ENCODE measurements around the gene RNF208. TPM values are rescaled to one million over a fixed set of nuclear protein-coding genes. Genes with fewer than 3 reads are reported as not detected.
A peak's percentile ranks its signal among the peaks of the same experiment; 100 is the strongest.
"Not testable (repeated sequence)": the region's sequence is repeated elsewhere in the genome, so short reads cannot be mapped to it uniquely, and the experiment has no call there.

Gene RNF208
- total and polyA plus RNA-seq, 5 donors from 2014 or later, result 1.2 TPM; not detected in 4

DNA sequence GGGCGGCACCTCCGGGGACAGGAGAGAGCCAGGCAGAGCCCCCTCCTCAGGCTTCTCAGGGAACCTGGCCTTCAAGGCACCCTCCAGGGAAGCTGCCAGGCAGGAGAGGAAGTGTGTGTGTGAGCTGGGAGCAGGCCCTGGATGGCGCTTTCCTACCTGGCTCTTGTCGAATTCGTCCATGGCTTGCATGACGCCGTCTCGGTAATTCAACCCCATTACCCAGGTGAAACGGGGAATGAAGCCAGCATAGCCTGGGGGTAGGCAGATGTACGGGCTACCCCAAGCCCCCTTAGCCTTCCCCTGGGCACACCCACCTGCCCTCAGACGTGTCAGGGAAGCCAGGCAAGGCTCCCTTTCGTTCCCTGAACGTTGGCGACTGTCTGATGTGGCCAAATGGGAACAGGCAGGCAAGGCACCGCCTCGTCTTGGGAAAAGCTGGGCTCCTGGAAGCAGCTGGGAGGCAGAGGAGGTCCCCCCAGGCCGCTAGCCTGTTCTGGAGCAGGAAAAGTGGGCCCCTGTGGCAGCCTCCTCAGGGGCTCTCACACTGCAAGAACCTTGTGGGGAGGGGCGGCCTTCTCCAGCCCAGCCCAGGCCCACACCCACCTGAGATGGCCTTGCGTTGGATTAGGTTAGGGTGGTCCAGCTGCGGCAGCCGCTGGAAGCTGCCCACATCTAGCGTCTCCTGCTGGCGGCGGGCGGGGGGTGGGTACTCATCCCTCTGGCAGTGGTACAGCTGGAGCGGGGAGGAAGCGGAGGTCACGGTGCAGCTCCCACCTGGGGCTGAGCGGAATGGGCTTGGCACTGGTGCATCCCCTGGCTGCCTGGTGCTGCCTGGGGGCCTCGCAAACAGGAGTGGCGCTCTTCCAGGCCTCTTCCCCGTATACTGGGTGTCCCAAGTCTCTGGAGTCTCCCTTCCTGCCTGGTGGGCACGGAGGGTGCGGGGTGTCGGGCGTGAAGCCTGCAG is 22.7 kb upstream of the RNF208 start:
- Histone ChIP-seq H3K27me3 (ENCODE audit: control insufficient read depth, insufficient read depth, low read length) (no peaks in the 10 kb centered on the region), H3K4me3 (ENCODE audit: low read depth, low read length) (no peak overlapping the region), H3K4me1 (ENCODE audit: control insufficient read depth, insufficient read depth, low read length, poor library complexity, severe bottlenecking) (peaks cover 23% of the 10 kb centered on the region), H3K9me3 (ENCODE audit: control insufficient read depth in 2 of 2, low read length in 2 of 2) (no peaks in the 10 kb centered on the region), H3K36me3 (ENCODE audit: control insufficient read depth, insufficient read depth, low read length) (peaks cover 5% of the 10 kb centered on the region), H3K27ac (ENCODE audit: insufficient read depth, low read length, poor library complexity, severe bottlenecking) (no peak overlapping the region)
- DNase-seq (no peak), ATAC-seq (ENCODE audit: low read depth in 2 of 2) (no peak)
- H3K36me3 Mint-ChIP-seq, result peaks cover 8% of the 10 kb centered on the region
- H3K27me3 Mint-ChIP-seq, result peaks cover 6% of the 10 kb centered on the region
- H3K9me3 Mint-ChIP-seq, result no peaks in the 10 kb centered on the region
- H3K27ac Mint-ChIP-seq, result peak overlapping the region in 1 of 3 donors; percentile 32
- H3K4me1 Mint-ChIP-seq, result peaks cover 0 to 24% (median 13%) of the 10 kb centered on the region in 4 donors
- H3K4me3 Mint-ChIP-seq, result peak overlapping the region in 2 of 4 donors; percentile 15 to 41

DNA sequence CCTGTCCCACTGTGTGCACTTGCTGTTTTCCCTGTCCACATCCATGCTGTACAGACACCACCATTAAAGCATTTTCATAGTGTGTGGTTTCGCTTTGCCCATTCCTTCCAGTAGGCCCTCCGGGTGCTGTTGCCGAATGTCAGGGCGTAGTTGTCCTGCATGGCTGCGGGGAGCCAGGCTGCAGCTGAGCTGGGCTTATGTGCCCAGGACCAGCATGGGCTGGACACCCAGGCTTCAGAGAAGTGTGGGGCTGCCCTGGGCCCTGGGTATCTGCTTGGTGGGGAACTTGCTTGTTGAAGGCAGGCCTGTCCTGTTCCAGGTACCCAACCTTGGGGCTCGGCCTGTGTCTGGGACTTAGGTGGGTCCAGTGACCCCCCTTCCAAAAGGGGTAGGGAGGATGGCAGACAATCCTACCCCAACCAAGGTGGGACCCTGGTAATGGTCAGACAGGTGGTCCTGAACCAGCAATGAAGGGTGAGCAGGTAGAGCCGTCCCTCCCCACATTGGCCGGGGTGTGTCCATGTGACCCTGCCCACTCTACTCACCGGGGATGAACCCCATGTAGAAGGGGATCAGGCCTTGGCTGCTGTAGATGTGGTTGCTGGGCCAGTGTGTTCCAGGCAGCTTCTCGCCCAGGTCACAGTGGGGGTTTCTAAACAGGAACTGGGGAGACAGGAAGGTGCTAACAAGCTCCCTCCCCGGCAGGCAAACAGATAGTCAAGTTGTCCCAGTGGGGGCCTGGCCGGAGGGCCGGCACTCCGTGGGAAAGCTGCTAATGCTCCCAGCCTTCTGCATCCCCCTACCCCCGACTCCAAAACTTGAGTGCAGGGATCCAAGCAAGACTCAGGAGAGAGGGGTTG is 21.8 kb upstream of the RNF208 start:
- Mint-ChIP-seq H3K9me3 (no peaks in the 10 kb centered on the region), H3K36me3 (peaks cover 8% of the 10 kb centered on the region), H3K4me3 (peak overlapping the region; percentile 43 to 71 (median 51)), H3K27ac (peak overlapping the region in 1 of 3 donors; percentile 38), H3K4me1 (peaks cover 0 to 31% (median 15%) of the 10 kb centered on the region in 4 donors), H3K27me3 (peaks cover 6% of the 10 kb centered on the region)
- H3K36me3 ChIP-seq (ENCODE audit: control insufficient read depth, insufficient read depth, low read length), result peaks cover 5% of the 10 kb centered on the region
- H3K4me1 ChIP-seq (ENCODE audit: control insufficient read depth, insufficient read depth, low read length, poor library complexity, severe bottlenecking), result peaks cover 31% of the 10 kb centered on the region
- DNase-seq, result no peak
- H3K27me3 ChIP-seq (ENCODE audit: control insufficient read depth, insufficient read depth, low read length), result no peaks in the 10 kb centered on the region
- H3K9me3 ChIP-seq (ENCODE audit: control insufficient read depth in 2 of 2, low read length in 2 of 2), result no peaks in the 10 kb centered on the region
- no peak overlapping the region for H3K4me3 ChIP-seq (ENCODE audit: low read depth, low read length)
- no peak overlapping the region for H3K27ac ChIP-seq (ENCODE audit: insufficient read depth, low read length, poor library complexity, severe bottlenecking)
- ATAC-seq (ENCODE audit: low read depth in 2 of 2), result no peak

DNA sequence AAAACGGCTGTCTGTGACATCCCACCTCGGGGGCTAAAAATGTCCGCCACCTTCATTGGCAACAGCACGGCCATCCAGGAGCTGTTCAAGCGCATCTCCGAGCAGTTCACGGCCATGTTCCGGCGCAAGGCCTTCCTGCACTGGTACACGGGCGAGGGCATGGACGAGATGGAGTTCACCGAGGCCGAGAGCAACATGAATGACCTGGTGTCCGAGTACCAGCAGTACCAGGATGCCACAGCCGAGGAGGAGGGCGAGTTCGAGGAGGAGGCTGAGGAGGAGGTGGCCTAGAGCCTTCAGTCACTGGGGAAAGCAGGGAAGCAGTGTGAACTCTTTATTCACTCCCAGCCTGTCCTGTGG is 21.2 kb upstream of the RNF208 start:
- peak overlapping the region; percentile 28 to 88 (median 64) for H3K4me3 Mint-ChIP-seq
- peaks cover 0 to 34% (median 15%) of the 10 kb centered on the region in 4 donors for H3K4me1 Mint-ChIP-seq
- not testable (repeated sequence) for H3K27ac ChIP-seq (ENCODE audit: insufficient read depth, low read length, poor library complexity, severe bottlenecking); H3K27ac Mint-ChIP-seq; H3K4me3 ChIP-seq (ENCODE audit: low read depth, low read length); DNase-seq; ATAC-seq (ENCODE audit: low read depth in 2 of 2); H3K36me3 Mint-ChIP-seq; H3K27me3 Mint-ChIP-seq; H3K27me3 ChIP-seq (ENCODE audit: control insufficient read depth, insufficient read depth, low read length); H3K9me3 ChIP-seq (ENCODE audit: control insufficient read depth in 2 of 2, low read length in 2 of 2); H3K36me3 ChIP-seq (ENCODE audit: control insufficient read depth, insufficient read depth, low read length); H3K9me3 Mint-ChIP-seq
- peaks cover 37% of the 10 kb centered on the region for H3K4me1 ChIP-seq (ENCODE audit: control insufficient read depth, insufficient read depth, low read length, poor library complexity, severe bottlenecking)

DNA sequence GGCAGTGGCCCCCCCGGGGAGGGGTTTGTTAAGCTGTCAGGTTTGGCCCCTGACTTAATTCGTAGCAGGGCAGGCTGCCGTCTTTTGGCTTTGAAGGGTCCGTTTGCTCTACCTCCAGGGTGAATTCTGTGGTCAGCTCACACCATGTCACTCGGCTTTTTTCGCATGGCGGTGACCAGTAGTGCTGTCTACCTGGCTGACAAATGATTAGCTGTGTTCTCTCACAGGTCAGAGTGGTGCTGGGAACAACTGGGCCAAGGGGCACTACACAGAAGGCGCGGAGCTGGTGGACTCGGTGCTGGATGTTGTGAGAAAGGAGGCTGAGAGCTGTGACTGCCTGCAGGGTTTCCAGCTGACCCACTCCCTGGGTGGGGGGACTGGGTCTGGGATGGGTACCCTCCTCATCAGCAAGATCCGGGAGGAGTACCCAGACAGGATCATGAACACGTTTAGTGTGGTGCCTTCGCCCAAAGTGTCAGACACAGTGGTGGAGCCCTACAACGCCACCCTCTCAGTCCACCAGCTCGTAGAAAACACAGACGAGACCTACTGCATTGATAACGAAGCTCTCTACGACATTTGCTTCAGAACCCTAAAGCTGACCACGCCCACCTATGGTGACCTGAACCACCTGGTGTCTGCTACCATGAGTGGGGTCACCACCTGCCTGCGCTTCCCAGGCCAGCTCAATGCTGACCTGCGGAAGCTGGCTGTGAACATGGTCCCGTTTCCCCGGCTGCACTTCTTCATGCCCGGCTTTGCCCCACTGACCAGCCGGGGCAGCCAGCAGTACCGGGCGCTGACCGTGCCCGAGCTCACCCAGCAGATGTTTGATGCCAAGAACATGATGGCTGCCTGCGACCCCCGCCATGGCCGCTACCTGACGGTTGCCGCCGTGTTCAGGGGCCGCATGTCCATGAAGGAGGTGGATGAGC is 20.5 kb upstream of the RNF208 start:
- Mint-ChIP-seq H3K9me3 (no peaks in the 10 kb centered on the region), H3K4me1 (peaks cover 0 to 36% (median 15%) of the 10 kb centered on the region in 4 donors), H3K27ac (peak overlapping the region; percentile 79 to 83 (median 80)), H3K36me3 (peaks cover 8% of the 10 kb centered on the region), H3K27me3 (peaks cover 6% of the 10 kb centered on the region), H3K4me3 (peak overlapping the region; percentile 86 to 89 (median 88))
- no peak for ATAC-seq (ENCODE audit: low read depth in 2 of 2)
- Histone ChIP-seq H3K9me3 (ENCODE audit: control insufficient read depth in 2 of 2, low read length in 2 of 2) (no peaks in the 10 kb centered on the region), H3K4me1 (ENCODE audit: control insufficient read depth, insufficient read depth, low read length, poor library complexity, severe bottlenecking) (peaks cover 39% of the 10 kb centered on the region), H3K27ac (ENCODE audit: insufficient read depth, low read length, poor library complexity, severe bottlenecking) (peak overlapping the region; percentile 72), H3K4me3 (ENCODE audit: low read depth, low read length) (peak overlapping the region; percentile 62), H3K27me3 (ENCODE audit: control insufficient read depth, insufficient read depth, low read length) (no peaks in the 10 kb centered on the region), H3K36me3 (ENCODE audit: control insufficient read depth, insufficient read depth, low read length) (peaks cover 5% of the 10 kb centered on the region)
- peak in 1 of 3 donors; percentile 10 for DNase-seq

DNA sequence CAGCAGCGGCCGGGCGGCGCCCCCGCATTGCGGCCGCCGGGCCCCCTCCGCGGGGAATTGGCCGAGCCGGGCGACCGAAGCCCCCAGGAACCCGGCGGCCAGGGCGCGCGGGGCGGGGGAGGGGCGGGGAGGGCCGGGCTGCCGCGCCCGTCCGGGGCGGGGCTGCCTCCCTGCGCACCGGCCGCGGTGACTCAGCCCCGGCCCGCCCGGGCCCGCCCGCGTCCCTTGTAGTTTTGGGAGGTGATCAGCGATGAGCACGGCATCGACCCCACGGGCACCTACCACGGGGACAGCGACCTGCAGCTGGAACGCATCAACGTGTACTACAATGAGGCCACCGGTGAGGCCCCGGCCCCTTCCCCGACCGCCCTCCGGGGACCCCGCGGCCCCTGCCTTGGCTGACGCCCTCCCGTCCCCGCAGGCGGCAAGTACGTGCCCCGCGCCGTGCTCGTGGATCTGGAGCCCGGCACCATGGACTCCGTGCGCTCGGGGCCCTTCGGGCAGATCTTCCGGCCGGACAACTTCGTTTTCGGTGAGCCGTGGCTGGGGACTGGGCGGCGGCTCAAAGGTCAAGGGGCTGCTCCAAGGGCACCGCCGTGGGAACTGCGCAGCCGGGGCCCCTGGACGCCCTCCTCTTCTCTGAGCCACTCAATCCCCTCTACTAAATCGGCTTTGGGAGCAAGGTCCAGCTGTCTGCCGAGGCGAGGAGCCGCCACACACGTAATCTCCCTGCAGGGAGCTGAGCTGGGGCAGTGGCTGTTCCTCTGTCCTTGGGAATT is 19.6 kb upstream of the RNF208 start:
- Histone ChIP-seq H3K27me3 (ENCODE audit: control insufficient read depth, insufficient read depth, low read length) (no peaks in the 10 kb centered on the region), H3K4me3 (ENCODE audit: low read depth, low read length) (peak overlapping the region; percentile 62), H3K9me3 (ENCODE audit: control insufficient read depth in 2 of 2, low read length in 2 of 2) (no peaks in the 10 kb centered on the region), H3K27ac (ENCODE audit: insufficient read depth, low read length, poor library complexity, severe bottlenecking) (peak overlapping the region; percentile 72), H3K4me1 (ENCODE audit: control insufficient read depth, insufficient read depth, low read length, poor library complexity, severe bottlenecking) (peaks cover 48% of the 10 kb centered on the region), H3K36me3 (ENCODE audit: control insufficient read depth, insufficient read depth, low read length) (peaks cover 5% of the 10 kb centered on the region)
- DNase-seq (peak in 2 of 3 donors; percentile 66 to 73), ATAC-seq (ENCODE audit: low read depth in 2 of 2) (peak; percentile 16 to 17)
- H3K27ac Mint-ChIP-seq, result peak overlapping the region in 2 of 3 donors; percentile 86 to 93
- H3K36me3 Mint-ChIP-seq, result peaks cover 8% of the 10 kb centered on the region
- H3K4me1 Mint-ChIP-seq, result peaks cover 0 to 42% (median 15%) of the 10 kb centered on the region in 4 donors
- H3K4me3 Mint-ChIP-seq, result peak overlapping the region; percentile 89 to 96 (median 92)
- H3K9me3 Mint-ChIP-seq, result no peaks in the 10 kb centered on the region
- H3K27me3 Mint-ChIP-seq, result peaks cover 6% of the 10 kb centered on the region

DNA sequence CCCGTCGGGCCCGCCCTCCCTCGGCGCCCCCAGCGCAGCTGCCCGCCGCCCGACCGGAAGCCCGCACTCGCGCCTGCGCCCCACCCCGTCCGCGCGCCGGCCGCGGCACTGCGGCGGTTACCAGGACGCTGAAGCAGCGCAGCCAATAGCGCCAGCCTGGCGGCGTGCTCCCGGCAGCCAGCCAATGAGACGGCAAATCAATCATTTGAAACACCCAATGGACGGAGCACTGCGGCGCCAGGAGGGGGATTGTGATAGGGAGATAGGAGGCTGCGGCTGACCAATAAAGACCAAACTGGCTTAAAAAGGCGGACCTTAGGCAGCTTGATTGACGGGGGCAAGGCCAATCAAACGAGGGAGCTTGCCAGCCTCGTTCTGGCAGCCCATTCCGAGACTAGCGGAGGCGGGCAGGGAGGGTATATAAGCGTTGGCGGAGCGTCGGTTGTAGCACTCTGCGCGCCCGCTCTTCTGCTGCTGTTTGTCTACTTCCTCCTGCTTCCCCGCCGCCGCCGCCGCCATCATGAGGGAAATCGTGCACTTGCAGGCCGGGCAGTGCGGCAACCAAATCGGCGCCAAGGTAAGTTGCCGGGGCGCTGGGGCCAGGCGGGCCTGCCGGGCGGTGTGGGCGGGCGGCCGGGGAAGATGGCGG is 18.9 kb upstream of the RNF208 start, which contains the start of gene TUBB4B:
Gene TUBB4B (plus strand): TSS at position 447 of the 649 bp plus-strand sequence. CDS start 74 bp downstream, at position 521.
- Mint-ChIP-seq H3K4me3 (peak within 1 kb of the TSS; percentile 92 to 96 (median 94)), H3K27me3 (peaks cover 6% of the 10 kb centered on the region), H3K9me3 (no peaks in the 10 kb centered on the region), H3K36me3 (peaks cover 8% of the 10 kb centered on the region), H3K4me1 (peaks cover 0 to 44% (median 15%) of the 10 kb centered on the region in 4 donors), H3K27ac (peak within 1 kb of the TSS; percentile 86 to 94 (median 93))
- peaks cover 5% of the 10 kb centered on the region for H3K36me3 ChIP-seq (ENCODE audit: control insufficient read depth, insufficient read depth, low read length)
- no peaks in the 10 kb centered on the region for H3K27me3 ChIP-seq (ENCODE audit: control insufficient read depth, insufficient read depth, low read length)
- DNase-seq (peak; percentile 97 to 100 (median 99)), ATAC-seq (ENCODE audit: low read depth in 2 of 2) (peak; percentile 79 to 80)
- peaks cover 55% of the 10 kb centered on the region for H3K4me1 ChIP-seq (ENCODE audit: control insufficient read depth, insufficient read depth, low read length, poor library complexity, severe bottlenecking)
- H3K9me3 ChIP-seq (ENCODE audit: control insufficient read depth in 2 of 2, low read length in 2 of 2), result no peaks in the 10 kb centered on the region
- H3K4me3 ChIP-seq (ENCODE audit: low read depth, low read length), result peak within 1 kb of the TSS; percentile 62
- peak within 1 kb of the TSS; percentile 88 for H3K27ac ChIP-seq (ENCODE audit: insufficient read depth, low read length, poor library complexity, severe bottlenecking)

All from CD4-positive, CD25-positive, alpha-beta regulatory T cell (primary cell).